ENCODE measurements around the gene FABP3. TPM values are rescaled to one million over a fixed set of nuclear protein-coding genes. Genes with fewer than 3 reads are reported as not detected.

FABP3 gene
- total and polyA plus RNA-seq, 10 of the 15 experiments (the other 5 are each of a cell fraction or from before 2014, with no cell fraction given): 0.36 to 1.2 (median 0.67) TPM; not detected in 2

DNA sequence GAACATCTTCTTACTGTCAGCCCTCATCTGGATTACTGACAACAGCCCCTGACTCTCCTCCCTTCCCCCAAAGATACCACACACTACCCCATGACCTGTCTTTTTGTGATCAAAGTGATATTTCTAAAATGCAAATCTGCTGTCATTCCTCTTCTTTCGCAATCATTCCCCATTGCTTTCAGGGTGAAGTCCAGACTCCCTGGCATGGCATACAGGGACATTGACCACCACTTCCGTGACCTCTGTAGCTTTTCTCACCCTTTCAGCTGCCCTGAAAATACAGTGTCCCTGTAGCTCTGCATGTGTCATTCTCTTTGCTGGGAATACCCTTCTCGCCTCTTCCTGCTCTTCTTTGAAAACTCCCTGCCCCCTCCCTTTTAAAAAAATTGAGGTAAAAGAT, 44.3 kb upstream of the FABP3 start:
- Histone ChIP-seq H4K20me1 (ENCODE audit: control insufficient read depth, insufficient read depth) (no peaks in the 10 kb centered on the region), H3K4me3 (no peak overlapping the region), H3K79me2 (ENCODE audit: control insufficient read depth, insufficient read depth, low read length) (no peaks in the 10 kb centered on the region), H2AFZ (ENCODE audit: control insufficient read depth, low read depth, low read length) (no peak overlapping the region), H3K27me3 (replicated peaks in 1 of 2; ENCODE audit: control insufficient read depth in 2 of 2, insufficient read depth in 2 of 2, low read length in 1 of 2) (peaks cover 0 to 10% of the 10 kb centered on the region in 2 experiments; a peak in 3 of 4 replicates), H3K4me1 (ENCODE audit: control insufficient read depth, insufficient read depth, low read length) (no peaks in the 10 kb centered on the region), H3K4me2 (ENCODE audit: control insufficient read depth, insufficient read depth) (0 out of 2 replicates have a peak overlapping the region, but pooled peaks have one; percentile 3), H3K27ac (ENCODE audit: control insufficient read depth, insufficient read depth) (no peak overlapping the region), H3K36me3 (ENCODE audit: control insufficient read depth in 2 of 2, insufficient read depth in 2 of 2, low read length in 1 of 2) (no peaks in the 10 kb centered on the region), H3K9me3 (replicated peaks; ENCODE audit: control insufficient read depth, insufficient read depth, low read length) (no peaks in the 10 kb centered on the region), H3K9ac (ENCODE audit: control insufficient read depth, insufficient read depth, low read length) (no peak overlapping the region)
- FAIRE-seq (no peak), DNase-seq (ENCODE audit: low read depth, low spot score) (no peak), ATAC-seq (no peak)
- ChIA-PET POLR2A (no interaction called here), RAD21 (ENCODE audit: unreplicated experiment) (interaction anchor here (9.6 kb wide), 1 partner anchor 22 kb away, joined by 99 read pairs; no protein-coding TSS in a partner anchor), SMC1A (ENCODE audit: uncharacterized antibody, unreplicated experiment) (interaction anchor here (0.7 to 9.5 kb wide), 3 partner anchors 24 to 1061 kb away, joined by 3 to 132 read pairs (median 3); no protein-coding TSS in a partner anchor), CTCF (interaction anchor here (10.6 kb wide), 1 partner anchor 21 kb away, joined by 204 read pairs; no protein-coding TSS in a partner anchor)
- no peak for TF ChIP-seq FOXM1 (IDR thresholded peaks at IDR 0.05; ENCODE audit: low read depth, low read length)
- TF ChIP-seq NR2F1 (conservative IDR thresholded peaks at IDR 0.05): 0 out of 2 replicates have a peak, but pooled peaks have one; percentile 18
- TF ChIP-seq, protein P1, sequence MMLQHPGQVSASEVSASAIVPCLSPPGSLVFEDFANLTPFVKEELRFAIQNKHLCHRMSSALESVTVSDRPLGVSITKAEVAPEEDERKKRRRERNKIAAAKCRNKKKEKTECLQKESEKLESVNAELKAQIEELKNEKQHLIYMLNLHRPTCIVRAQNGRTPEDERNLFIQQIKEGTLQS (IDR thresholded peaks at IDR 0.05; ENCODE audit: borderline replicate concordance, extremely low read depth, low read depth, low read length): no peak
- TF ChIP-seq, protein P2, sequence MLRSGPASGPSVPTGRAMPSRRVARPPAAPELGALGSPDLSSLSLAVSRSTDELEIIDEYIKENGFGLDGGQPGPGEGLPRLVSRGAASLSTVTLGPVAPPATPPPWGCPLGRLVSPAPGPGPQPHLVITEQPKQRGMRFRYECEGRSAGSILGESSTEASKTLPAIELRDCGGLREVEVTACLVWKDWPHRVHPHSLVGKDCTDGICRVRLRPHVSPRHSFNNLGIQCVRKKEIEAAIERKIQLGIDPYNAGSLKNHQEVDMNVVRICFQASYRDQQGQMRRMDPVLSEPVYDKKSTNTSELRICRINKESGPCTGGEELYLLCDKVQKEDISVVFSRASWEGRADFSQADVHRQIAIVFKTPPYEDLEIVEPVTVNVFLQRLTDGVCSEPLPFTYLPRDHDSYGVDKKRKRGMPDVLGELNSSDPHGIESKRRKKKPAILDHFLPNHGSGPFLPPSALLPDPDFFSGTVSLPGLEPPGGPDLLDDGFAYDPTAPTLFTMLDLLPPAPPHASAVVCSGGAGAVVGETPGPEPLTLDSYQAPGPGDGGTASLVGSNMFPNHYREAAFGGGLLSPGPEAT (IDR thresholded peaks at IDR 0.05; ENCODE audit: low read depth): peak; percentile 27; the same call in 1 of the 2 replicates
- no peak for TF ChIP-seq MTA3 (IDR thresholded peaks at IDR 0.05; ENCODE audit: borderline replicate concordance, low read length)
- TF ChIP-seq RAD21 (IDR thresholded peaks at IDR 0.05; ENCODE audit: insufficient read depth, low read depth, low read length): no peak
- TF ChIP-seq CEBPB (IDR thresholded peaks at IDR 0.05; ENCODE audit: borderline replicate concordance in 1 of 2, low read depth in 2 of 2, low read length in 2 of 2): 0 out of 4 replicates have a peak, but pooled peaks of 1 of the 2 experiments have one; percentile 28
- no peak for TF ChIP-seq RAD51 (IDR thresholded peaks at IDR 0.05)
- TF ChIP-seq, protein P3, sequence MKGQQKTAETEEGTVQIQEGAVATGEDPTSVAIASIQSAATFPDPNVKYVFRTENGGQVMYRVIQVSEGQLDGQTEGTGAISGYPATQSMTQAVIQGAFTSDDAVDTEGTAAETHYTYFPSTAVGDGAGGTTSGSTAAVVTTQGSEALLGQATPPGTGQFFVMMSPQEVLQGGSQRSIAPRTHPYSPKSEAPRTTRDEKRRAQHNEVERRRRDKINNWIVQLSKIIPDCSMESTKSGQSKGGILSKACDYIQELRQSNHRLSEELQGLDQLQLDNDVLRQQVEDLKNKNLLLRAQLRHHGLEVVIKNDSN (IDR thresholded peaks at IDR 0.05; ENCODE audit: borderline replicate concordance, extremely low read length, insufficient read depth, low read depth, low read length): no peak
- intact Hi-C loops (cut with micrococcal nuclease; ENCODE audit: unreplicated experiment) (no loop called here), in situ Hi-C loops (cut with MboI) (no loop called here)
- no TSS peak for BruUV-seq (replicated peaks)
- WGBS (ENCODE audit: insufficient coverage, insufficient replicate concordance, low lambda C conversion rate, missing lambda C conversion rate): 25% methylated on average over 3 of the region's 3 CpGs

Measured in GM12878 (cell line).